ENCODE results near the gene DBT.

The DBT gene

GRCh38 chr1:100141192-100141591 is 108.4 kb downstream of the DBT start:
- no peak for DNase-seq (ENCODE audit: low read depth, low spot score)
- TF ChIP-seq FOXP2 (optimal IDR thresholded peaks at IDR 0.05; ENCODE audit: control extremely low read depth, extremely low read length, insufficient read depth) (no peak), POLR2AphosphoS5 (IDR thresholded peaks at IDR 0.05; ENCODE audit: borderline replicate concordance, low read depth, low read length) (no peak), EZH2 (IDR thresholded peaks at IDR 0.05) (no peak)
- Histone ChIP-seq H3K36me3 (ENCODE audit: insufficient read depth, low read length) (peaks cover 86% of the 10 kb centered on the region), H3K9me3 (ENCODE audit: low read depth, low read length) (no peaks in the 10 kb centered on the region), H3K4me3 (no peak overlapping the region), H3K27ac (no peak overlapping the region), H3K9ac (ENCODE audit: insufficient read length) (no peak overlapping the region)

GRCh38 chr1:100137602-100138001 is 112.0 kb downstream of the DBT start:
- no peaks in the 10 kb centered on the region for H3K9me3 ChIP-seq (ENCODE audit: low read depth, low read length)
- H3K4me3 ChIP-seq = no peak overlapping the region
- peaks cover 60% of the 10 kb centered on the region for H3K36me3 ChIP-seq (ENCODE audit: insufficient read depth, low read length)
- DNase-seq (ENCODE audit: low read depth, low spot score) = no peak
- no peak overlapping the region for H3K9ac ChIP-seq (ENCODE audit: insufficient read length)
- TF ChIP-seq FOXP2 (optimal IDR thresholded peaks at IDR 0.05; ENCODE audit: control extremely low read depth, extremely low read length, insufficient read depth) = no peak
- no peak for TF ChIP-seq EZH2 (IDR thresholded peaks at IDR 0.05)
- no peak for TF ChIP-seq POLR2AphosphoS5 (IDR thresholded peaks at IDR 0.05; ENCODE audit: borderline replicate concordance, low read depth, low read length)
- H3K27ac ChIP-seq = no peak overlapping the region
